ENCODE data around the gene PRR33. TPM values are rescaled to one million over a fixed set of nuclear protein-coding genes. Genes with fewer than 3 reads are reported as not detected.

PRR33 gene
- total RNA-seq, 1 donor from 2014 or later = not detected

DNA sequence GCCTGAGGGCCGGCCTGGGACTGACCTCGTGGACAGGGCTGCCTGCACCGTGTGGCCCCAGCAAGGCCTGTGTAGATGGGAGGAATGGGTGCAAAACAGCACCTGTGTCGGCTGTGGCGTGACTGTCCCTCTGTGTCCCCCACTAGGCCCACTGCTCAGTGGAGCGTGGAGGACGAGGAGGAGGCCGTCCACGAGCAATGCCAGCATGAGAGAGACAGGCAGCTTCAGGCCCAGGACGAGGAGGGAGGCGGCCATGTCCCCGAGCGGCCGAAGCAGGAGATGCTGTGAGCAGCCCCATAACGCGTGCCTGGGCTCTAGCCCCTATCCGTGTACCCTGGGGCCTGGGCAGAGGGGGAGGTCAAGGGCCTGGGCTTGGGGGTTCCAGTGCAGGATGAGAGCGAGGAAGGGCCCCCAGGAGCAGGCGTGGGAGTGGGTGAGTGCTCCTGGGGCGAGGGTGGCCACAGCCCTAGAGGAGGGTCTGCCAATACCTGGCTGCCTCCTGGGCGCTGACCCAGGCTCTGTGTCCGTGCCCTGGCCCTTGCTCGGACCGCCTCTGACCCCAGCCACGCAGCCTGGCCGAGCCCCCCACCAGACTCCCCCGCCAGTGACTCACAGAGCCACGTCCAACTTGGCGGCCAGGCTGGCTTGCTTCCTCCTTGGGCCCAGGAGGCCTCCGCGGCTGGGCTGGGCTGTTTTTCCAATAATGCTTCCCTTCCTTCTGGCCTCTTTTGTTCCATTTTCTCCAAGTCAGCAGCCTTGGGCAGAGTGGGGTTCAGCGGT is 11.6 kb downstream of the PRR33 start:
- DNase-seq (ENCODE audit: low read depth) = no peak
- TF ChIP-seq, protein P1, sequence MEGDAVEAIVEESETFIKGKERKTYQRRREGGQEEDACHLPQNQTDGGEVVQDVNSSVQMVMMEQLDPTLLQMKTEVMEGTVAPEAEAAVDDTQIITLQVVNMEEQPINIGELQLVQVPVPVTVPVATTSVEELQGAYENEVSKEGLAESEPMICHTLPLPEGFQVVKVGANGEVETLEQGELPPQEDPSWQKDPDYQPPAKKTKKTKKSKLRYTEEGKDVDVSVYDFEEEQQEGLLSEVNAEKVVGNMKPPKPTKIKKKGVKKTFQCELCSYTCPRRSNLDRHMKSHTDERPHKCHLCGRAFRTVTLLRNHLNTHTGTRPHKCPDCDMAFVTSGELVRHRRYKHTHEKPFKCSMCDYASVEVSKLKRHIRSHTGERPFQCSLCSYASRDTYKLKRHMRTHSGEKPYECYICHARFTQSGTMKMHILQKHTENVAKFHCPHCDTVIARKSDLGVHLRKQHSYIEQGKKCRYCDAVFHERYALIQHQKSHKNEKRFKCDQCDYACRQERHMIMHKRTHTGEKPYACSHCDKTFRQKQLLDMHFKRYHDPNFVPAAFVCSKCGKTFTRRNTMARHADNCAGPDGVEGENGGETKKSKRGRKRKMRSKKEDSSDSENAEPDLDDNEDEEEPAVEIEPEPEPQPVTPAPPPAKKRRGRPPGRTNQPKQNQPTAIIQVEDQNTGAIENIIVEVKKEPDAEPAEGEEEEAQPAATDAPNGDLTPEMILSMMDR (IDR thresholded peaks at IDR 0.05; ENCODE audit: insufficient read depth, low read length, severe bottlenecking) = no peak
- no peak for FAIRE-seq

DNA sequence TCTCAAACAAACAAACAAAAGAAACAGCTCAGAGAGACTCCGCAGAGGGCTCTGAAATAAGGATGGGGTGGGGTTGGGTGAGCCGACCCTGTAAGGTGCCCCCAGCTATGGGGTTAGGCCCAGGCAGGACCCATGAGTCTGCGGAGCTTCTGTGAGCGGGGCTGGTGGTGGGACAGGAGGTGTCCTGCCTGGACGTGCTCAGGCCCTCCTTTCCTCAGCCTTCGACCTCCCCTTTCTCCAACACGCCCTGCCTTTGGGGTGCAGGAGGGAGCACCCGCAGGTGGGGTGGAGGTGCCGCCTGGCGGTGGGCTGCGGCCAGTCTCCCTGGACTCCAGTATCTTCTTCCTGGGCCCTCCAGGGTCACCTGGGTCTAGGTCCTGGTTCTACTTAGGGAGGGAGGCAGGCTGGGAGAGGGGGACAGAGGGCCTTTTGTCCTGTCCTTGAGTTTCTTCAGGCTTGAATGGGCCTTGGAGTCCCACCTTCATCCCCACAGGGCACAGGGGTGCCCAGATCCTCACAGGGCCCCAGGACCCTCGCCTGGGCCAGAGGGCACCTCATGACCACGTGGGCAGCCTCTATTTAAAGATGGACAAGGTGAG is 12.3 kb downstream of the PRR33 start:
- no peak for FAIRE-seq
- Histone ChIP-seq H3K36me3 (ENCODE audit: control insufficient read depth, insufficient read depth, low read length) (no peaks in the 10 kb centered on the region), H3K4me3 (ENCODE audit: low read depth, low read length) (no peak overlapping the region), H3K27me3 (ENCODE audit: control insufficient read depth, insufficient read depth, low read length) (no peaks in the 10 kb centered on the region)
- DNase-seq (ENCODE audit: low read depth) = no peak
- TF ChIP-seq, protein P1 (IDR thresholded peaks at IDR 0.05; ENCODE audit: insufficient read depth, low read length, severe bottlenecking) = no peak

More for the DNA sequence above, 11.6 kb downstream of the PRR33 start:
- no peak overlapping the region for H3K4me3 ChIP-seq (ENCODE audit: low read depth, low read length)
- no peaks in the 10 kb centered on the region for H3K36me3 ChIP-seq (ENCODE audit: control insufficient read depth, insufficient read depth, low read length)
- no peaks in the 10 kb centered on the region for H3K27me3 ChIP-seq (ENCODE audit: control insufficient read depth, insufficient read depth, low read length)

DNA sequence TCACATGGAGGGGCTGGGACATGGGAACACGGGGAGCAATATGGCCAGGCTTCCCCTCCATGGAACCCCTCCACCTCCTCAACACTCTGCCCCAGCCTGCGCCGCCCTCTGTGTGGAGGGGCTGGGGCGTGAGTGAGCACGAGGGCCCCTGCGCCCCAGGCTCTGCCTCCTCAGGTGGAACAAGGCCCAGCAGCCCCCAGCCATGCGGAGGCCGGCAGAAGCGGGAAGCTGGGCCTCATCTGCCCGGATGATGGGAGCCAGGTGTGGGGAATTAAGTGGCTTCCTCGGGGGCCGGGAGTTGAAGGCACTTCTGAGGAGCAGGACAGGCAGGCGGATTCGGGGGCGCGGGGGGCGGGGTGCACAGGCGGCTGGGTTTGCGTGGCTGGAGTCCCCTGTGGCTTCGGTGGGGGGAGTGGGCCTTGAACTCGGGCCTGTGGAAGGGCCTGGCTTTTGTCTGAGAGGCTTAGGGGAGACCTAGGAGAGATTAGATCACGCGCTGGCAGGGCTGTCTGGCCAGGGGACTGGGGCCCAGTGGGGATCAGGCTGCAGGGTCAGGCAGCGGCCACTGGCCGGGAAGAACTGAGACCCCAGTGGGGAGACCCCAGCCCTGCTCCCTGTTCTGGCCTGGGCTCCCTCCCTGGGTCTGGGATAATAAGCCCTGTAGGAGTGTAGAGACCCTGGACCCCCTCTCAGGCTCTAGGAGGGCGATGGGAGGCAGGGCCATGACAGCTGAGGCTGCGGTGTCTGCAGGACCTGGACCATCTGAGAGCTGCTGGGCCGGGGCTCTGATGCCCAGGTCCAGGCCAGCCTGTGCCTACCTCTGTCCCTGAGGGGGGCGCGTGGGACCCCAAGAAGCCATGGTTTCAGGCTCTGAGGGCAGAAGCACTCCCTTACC is 13.3 kb downstream of the PRR33 start:
- Histone ChIP-seq H3K27me3 (ENCODE audit: control insufficient read depth, insufficient read depth, low read length) (no peaks in the 10 kb centered on the region), H3K36me3 (ENCODE audit: control insufficient read depth, insufficient read depth, low read length) (no peaks in the 10 kb centered on the region), H3K4me3 (ENCODE audit: low read depth, low read length) (no peak overlapping the region)
- FAIRE-seq (no peak), DNase-seq (ENCODE audit: low read depth) (no peak)
- TF ChIP-seq, protein P1 (IDR thresholded peaks at IDR 0.05; ENCODE audit: insufficient read depth, low read length, severe bottlenecking) = no peak

DNA sequence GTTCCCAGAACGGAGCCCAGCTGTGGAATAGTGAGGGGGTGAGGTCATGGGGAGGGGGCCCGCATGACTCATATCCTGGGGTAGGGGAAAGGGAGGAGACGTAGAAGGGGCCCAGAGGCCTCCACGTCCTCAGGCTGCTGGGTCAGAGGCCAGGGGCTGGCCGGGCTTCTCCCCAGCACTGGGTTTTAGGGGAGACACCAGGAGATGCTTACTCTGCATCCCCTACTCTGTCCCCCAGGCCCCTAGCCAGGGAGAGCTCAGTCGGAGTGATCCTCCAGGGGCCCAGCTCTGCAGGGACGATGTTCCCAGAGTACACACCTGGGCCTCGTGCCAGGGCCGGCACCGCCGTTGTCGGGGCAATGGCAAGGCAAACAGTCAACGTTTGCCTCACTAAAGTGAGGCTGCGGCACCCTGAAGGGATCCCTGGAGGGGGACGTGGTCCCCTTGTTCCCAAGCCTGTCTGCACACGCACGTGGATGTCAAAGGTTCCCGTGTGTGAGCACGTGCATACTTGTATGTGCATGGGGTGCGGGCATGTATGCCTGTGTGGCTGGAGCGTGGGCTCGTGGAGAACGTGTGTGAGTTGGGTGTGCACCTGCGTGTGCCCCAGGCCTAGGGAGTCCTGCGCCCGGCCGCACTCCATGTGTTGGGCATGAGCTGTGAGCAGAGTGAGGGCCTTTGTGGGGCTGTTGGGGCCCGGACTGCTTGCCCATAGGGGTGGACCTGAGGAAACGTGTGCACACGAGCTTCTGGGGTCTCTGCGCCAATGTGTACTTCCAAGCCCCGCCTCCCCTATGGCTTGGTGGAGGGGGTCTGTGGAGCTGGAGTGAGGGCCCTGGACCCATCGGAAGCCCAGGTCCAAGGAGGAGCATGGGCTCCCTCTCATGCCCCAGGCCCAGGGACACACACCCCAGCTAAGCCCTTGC is 14.2 kb downstream of the PRR33 start:
- DNase-seq (ENCODE audit: low read depth) = peak; percentile 23
- TF ChIP-seq, protein P1 (IDR thresholded peaks at IDR 0.05; ENCODE audit: insufficient read depth, low read length, severe bottlenecking) = no peak
- Histone ChIP-seq H3K27me3 (ENCODE audit: control insufficient read depth, insufficient read depth, low read length) (no peaks in the 10 kb centered on the region), H3K36me3 (ENCODE audit: control insufficient read depth, insufficient read depth, low read length) (no peaks in the 10 kb centered on the region), H3K4me3 (ENCODE audit: low read depth, low read length) (no peak overlapping the region)
- FAIRE-seq = no peak

All from bronchial epithelial cell (primary cell).